Peyer's patch (tissue), 4 donors: ENCODE measurements around the gene AK9. TPM values are rescaled to one million over a fixed set of nuclear protein-coding genes. Genes with fewer than 3 reads are reported as not detected.

Source experiments
- DNase-seq, 3 donors: peaks; one replicate each; pipeline ENCODE4 v3.0.0-alpha.2; 2017 to 2019
- H3K27ac ChIP-seq, 4 donors: fragments of 200-600 bp; sonication (generic); one replicate each; pipeline ENCODE4 v1.5.1; 2016 to 2019
- H3K27me3 ChIP-seq, 2 donors: fragments of 200-600 bp; sonication (generic); one replicate each; pipeline ENCODE4 v1.5.1; 2019
- H3K36me3 ChIP-seq, 3 donors: fragments of 200-600 bp; sonication (generic); one replicate each; pipeline ENCODE4 v1.5.1; 2016 to 2019
- H3K4me1 ChIP-seq, 4 donors: fragments of 200-600 bp; sonication (generic); one replicate each; pipeline ENCODE4 v1.5.1; 2016 to 2019
- H3K4me3 ChIP-seq, 4 donors: fragments of 200-600 bp; sonication (generic); 1 replicate in 3 of 4; 2 replicates in 1 of 4; pipeline ENCODE4 v1.5.1; 2016 to 2019; ENCODE audit warnings: mild to moderate bottlenecking in 1 of 4
- H3K9me3 ChIP-seq, 4 donors: fragments of 200-600 bp; sonication (generic); one replicate each; pipeline ENCODE4 v1.5.1; 2016 to 2019; ENCODE audit warnings: mild to moderate bottlenecking in 1 of 4
- CTCF ChIP-seq, 6 experiments: fragments of 450-650 bp in 4 of 6; fragments of 200-600 bp in 2 of 6; sonication (generic) in 1 of 6; IDR thresholded peaks; one replicate each; pipeline ENCODE4 v1.5.1; 2017 to 2019; ENCODE audit warnings: antibody characterized with exemption in 6 of 6, mild to moderate bottlenecking in 3 of 6, moderate library complexity in 1 of 6
- POLR2A ChIP-seq, 2 donors: fragments of 450-650 bp; IDR thresholded peaks; one replicate each; pipeline ENCODE4 v1.5.1; 2017; ENCODE audit warnings: antibody characterized with exemption in 2 of 2, mild to moderate bottlenecking in 2 of 2, moderate library complexity in 2 of 2
- total RNA-seq, 4 donors: library from RNA; depleted of rRNA; stranded (reverse); fragments of >200 nt; gene quantifications; one replicate each; pipeline ENCODE4 v1.1.0, GENCODE V29; 2016

The AK9 gene
- total RNA-seq, 4 donors from 2014 or later, result 7.9 to 66.0 (median 9.7) TPM

DNA sequence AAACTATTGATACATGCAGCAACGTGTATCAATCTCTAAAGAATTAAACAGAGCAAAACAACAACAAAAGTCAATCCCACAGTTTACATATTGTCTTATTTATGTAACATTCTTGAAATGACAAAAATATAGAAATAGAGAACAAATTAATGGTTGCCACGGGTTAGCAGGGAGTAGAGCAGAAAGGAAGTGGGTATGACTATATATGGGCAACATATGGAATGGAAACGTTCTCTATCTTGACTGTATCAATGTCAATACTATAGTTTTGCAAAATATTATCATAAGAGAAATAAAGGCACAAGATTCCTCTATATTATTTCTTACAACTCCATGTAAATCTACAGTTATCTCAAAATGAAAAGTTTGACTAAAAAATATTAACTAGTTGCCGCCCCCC is 12.8 kb downstream of the AK9 start:
- H3K4me3 ChIP-seq, result no peak overlapping the region
- H3K36me3 ChIP-seq, result no peaks in the 10 kb centered on the region
- no peaks in the 10 kb centered on the region for H3K27me3 ChIP-seq
- no peak overlapping the region for H3K27ac ChIP-seq
- H3K9me3 ChIP-seq, result no peaks in the 10 kb centered on the region
- TF ChIP-seq POLR2A (IDR thresholded peaks at IDR 0.05), result no peak
- TF ChIP-seq CTCF (IDR thresholded peaks at IDR 0.05), result no peak
- DNase-seq, result no peak
- no peaks in the 10 kb centered on the region for H3K4me1 ChIP-seq

DNA sequence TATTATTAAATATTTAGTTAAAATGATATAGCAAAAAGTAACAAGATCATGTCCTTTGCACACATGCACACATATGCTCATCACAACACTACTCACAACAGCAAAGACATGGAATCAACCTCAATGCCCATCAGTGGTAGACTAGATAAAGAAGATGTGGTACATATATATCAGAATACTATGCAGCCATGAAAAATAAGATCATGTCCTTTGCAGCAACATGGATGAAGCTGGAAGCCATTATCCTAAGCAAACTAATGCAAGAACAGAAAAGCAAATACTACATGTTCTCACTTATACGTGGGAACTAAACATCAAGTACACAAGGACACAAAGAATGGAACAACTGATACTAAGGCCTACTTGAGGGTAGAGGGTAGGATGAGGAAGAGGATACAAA is 14.3 kb downstream of the AK9 start:
- Histone ChIP-seq H3K4me1 (no peaks in the 10 kb centered on the region), H3K9me3 (no peaks in the 10 kb centered on the region), H3K27ac (no peak overlapping the region), H3K27me3 (no peaks in the 10 kb centered on the region), H3K4me3 (no peak overlapping the region), H3K36me3 (no peaks in the 10 kb centered on the region)
- no peak for TF ChIP-seq POLR2A (IDR thresholded peaks at IDR 0.05)
- TF ChIP-seq CTCF (IDR thresholded peaks at IDR 0.05), result no peak
- no peak for DNase-seq

- no peaks in the 10 kb centered on the region for H3K36me3 ChIP-seq
- TF ChIP-seq POLR2A (IDR thresholded peaks at IDR 0.05) (no peak), CTCF (IDR thresholded peaks at IDR 0.05) (no peak)
These were observed 18.2 kb downstream of the AK9 start for GRCh38 chr6:109672839-109673238.

DNA sequence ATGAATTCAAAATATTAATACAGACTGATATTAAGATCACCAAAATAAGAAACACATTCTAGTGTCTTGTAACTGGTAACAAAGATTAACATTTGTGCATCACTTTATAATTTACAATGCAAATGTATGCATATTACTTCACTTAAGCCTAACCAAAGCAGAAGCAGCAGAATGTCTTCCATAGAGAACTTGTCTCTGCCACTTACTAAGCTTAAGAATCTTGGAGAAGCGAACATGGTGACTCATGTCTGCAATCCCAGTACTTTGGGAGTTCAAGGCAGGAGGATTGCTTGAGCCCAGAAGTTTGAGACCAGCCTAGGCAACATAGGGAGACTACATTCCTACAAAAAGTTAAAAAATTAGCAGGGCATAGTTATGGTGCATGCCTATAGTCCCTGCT is 18.8 kb downstream of the AK9 start:
- no peaks in the 10 kb centered on the region for H3K27me3 ChIP-seq
- TF ChIP-seq CTCF (IDR thresholded peaks at IDR 0.05) (no peak), POLR2A (IDR thresholded peaks at IDR 0.05) (no peak)
- H3K9me3 ChIP-seq, result no peaks in the 10 kb centered on the region
- H3K27ac ChIP-seq, result no peak overlapping the region
- H3K4me3 ChIP-seq, result no peak overlapping the region
- DNase-seq, result no peak
- H3K36me3 ChIP-seq, result no peaks in the 10 kb centered on the region
- H3K4me1 ChIP-seq, result no peaks in the 10 kb centered on the region

More at GRCh38 chr6:109672839-109673238, 18.2 kb downstream of the AK9 start:
- DNase-seq, result no peak
- Histone ChIP-seq H3K4me1 (no peaks in the 10 kb centered on the region), H3K9me3 (no peaks in the 10 kb centered on the region), H3K27ac (no peak overlapping the region), H3K4me3 (no peak overlapping the region), H3K27me3 (no peaks in the 10 kb centered on the region)

GRCh38 chr6:109671733-109672132 is 19.3 kb downstream of the AK9 start:
- DNase-seq, result no peak
- TF ChIP-seq CTCF (IDR thresholded peaks at IDR 0.05) (no peak), POLR2A (IDR thresholded peaks at IDR 0.05) (no peak)
- no peaks in the 10 kb centered on the region for H3K27me3 ChIP-seq

DNA sequence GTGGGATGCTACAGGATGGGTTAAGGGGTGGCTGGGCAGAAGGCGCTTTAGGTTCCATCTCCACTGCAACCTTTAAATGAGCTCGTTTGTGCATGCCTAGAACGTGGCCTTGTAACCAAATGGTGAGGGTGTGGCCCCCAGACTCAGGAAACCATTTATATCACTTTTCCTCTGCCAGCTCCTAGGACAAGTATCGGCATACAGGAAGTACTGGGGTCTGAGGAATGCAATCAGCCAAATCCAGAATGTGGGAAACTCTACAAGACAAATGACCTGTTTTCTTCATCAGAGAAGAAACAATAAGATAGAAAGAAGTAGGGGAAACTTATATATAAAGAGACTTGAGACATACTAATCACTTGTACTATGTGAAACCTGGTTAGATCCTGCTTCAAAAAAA is 21.2 kb downstream of the AK9 start:
- H3K27me3 ChIP-seq, result no peaks in the 10 kb centered on the region
- no peaks in the 10 kb centered on the region for H3K4me1 ChIP-seq
- H3K4me3 ChIP-seq, result no peak overlapping the region
- TF ChIP-seq CTCF (IDR thresholded peaks at IDR 0.05) (no peak), POLR2A (IDR thresholded peaks at IDR 0.05) (no peak)
- no peak for DNase-seq
- no peak overlapping the region for H3K27ac ChIP-seq
- no peaks in the 10 kb centered on the region for H3K9me3 ChIP-seq
- no peaks in the 10 kb centered on the region for H3K36me3 ChIP-seq

More at GRCh38 chr6:109671733-109672132, 19.3 kb downstream of the AK9 start:
- H3K9me3 ChIP-seq, result no peaks in the 10 kb centered on the region
- no peak overlapping the region for H3K27ac ChIP-seq
- H3K36me3 ChIP-seq, result no peaks in the 10 kb centered on the region
- H3K4me3 ChIP-seq, result no peak overlapping the region
- H3K4me1 ChIP-seq, result no peaks in the 10 kb centered on the region
